Vagina (tissue), 2 donors: ENCODE results near the gene AGBL1. TPM values are rescaled to one million over a fixed set of nuclear protein-coding genes. Genes with fewer than 3 reads are reported as not detected.

Experiments used
- DNase-seq, 2 donors: peaks; one replicate each; pipeline ENCODE4 v3.0.0-alpha.2; 2017; ENCODE audit errors: extremely low spot score in 2 of 2
- H3K27ac ChIP-seq: fragments of 200-600 bp; sonication (generic); one replicate; pipeline ENCODE4 v1.5.1; 2019
- H3K27me3 ChIP-seq: fragments of 200-600 bp; sonication (generic); one replicate; pipeline ENCODE4 v1.5.1; 2019
- H3K36me3 ChIP-seq, 2 donors: fragments of 200-600 bp; sonication (generic); one replicate each; pipeline ENCODE4 v1.5.1; 2017 to 2019
- H3K4me1 ChIP-seq: fragments of 200-600 bp; sonication (generic); one replicate; pipeline ENCODE4 v1.5.1; 2019
- H3K4me3 ChIP-seq, 2 donors: fragments of 200-600 bp; sonication (generic); 1 replicate in 1 of 2; 2 replicates in 1 of 2; pipeline ENCODE4 v1.5.1; 2016 to 2019
- H3K9me3 ChIP-seq: fragments of 200-600 bp; sonication (generic); one replicate; pipeline ENCODE4 v1.5.1; 2019
- CTCF ChIP-seq, 3 experiments: fragments of 450-650 bp in 2 of 3; fragments of 200-600 bp in 1 of 3; sonication (generic) in 1 of 3; IDR thresholded peaks; one replicate each; pipeline ENCODE4 v1.5.1; 2017 to 2019; ENCODE audit warnings: antibody characterized with exemption in 3 of 3, mild to moderate bottlenecking in 2 of 3, moderate library complexity in 2 of 3
- POLR2A ChIP-seq, 2 donors: fragments of 450-650 bp; IDR thresholded peaks; one replicate each; pipeline ENCODE4 v1.6.1; 2017; ENCODE audit warnings: antibody characterized with exemption in 2 of 2, mild to moderate bottlenecking in 2 of 2, moderate library complexity in 2 of 2
- POLR2AphosphoS5 ChIP-seq, 2 donors: sonication (generic); formaldehyde crosslinking; IDR thresholded peaks; one replicate each; pipeline ENCODE4 v1.9.0; 2017; ENCODE audit warnings: antibody characterized with exemption in 2 of 2, mild to moderate bottlenecking in 2 of 2, low read depth in 1 of 2; ENCODE audit not compliant: insufficient read depth in 1 of 2
- intact Hi-C: fragments of 100-400 bp; cut with DNase I; formaldehyde crosslinking; loops from one replicate; pipeline ENCODE4 v1.15.1; 2023
- total RNA-seq: library from RNA; depleted of rRNA; stranded (reverse); fragments of >200 nt; gene quantifications from one replicate; pipeline ENCODE4 v1.2.3, GENCODE V29; 2016

The AGBL1 gene
- total RNA-seq, 1 donor from 2014 or later: not detected

- H3K27me3 ChIP-seq: no peaks in the 10 kb centered on the region
- H3K27ac ChIP-seq: no peak overlapping the region
- no peaks in the 10 kb centered on the region for H3K9me3 ChIP-seq
- intact Hi-C loops: no loop called here
- TF ChIP-seq CTCF (IDR thresholded peaks at IDR 0.05): no peak
- no peak for TF ChIP-seq POLR2AphosphoS5 (IDR thresholded peaks at IDR 0.05; ENCODE audit: insufficient read depth in 1 of 2, low read depth in 1 of 2)
- no peak for TF ChIP-seq POLR2A (IDR thresholded peaks at IDR 0.05)
- no peaks in the 10 kb centered on the region for H3K36me3 ChIP-seq
- DNase-seq: no peak
- H3K4me3 ChIP-seq: no peak overlapping the region
- H3K4me1 ChIP-seq: no peaks in the 10 kb centered on the region
Measured at GRCh38 chr15:86608461-86609205, 529.0 kb downstream of the AGBL1 start.

- H3K27ac ChIP-seq: no peak overlapping the region
- TF ChIP-seq POLR2A (IDR thresholded peaks at IDR 0.05): no peak
- TF ChIP-seq POLR2AphosphoS5 (IDR thresholded peaks at IDR 0.05; ENCODE audit: insufficient read depth in 1 of 2, low read depth in 1 of 2): no peak
- TF ChIP-seq CTCF (IDR thresholded peaks at IDR 0.05): no peak
- no peaks in the 10 kb centered on the region for H3K4me1 ChIP-seq
- no peaks in the 10 kb centered on the region for H3K9me3 ChIP-seq
- DNase-seq: no peak
- H3K36me3 ChIP-seq: no peaks in the 10 kb centered on the region
- H3K4me3 ChIP-seq: no peak overlapping the region
- H3K27me3 ChIP-seq: no peaks in the 10 kb centered on the region
- intact Hi-C loops: no loop called here
Measured at GRCh38 chr15:86609275-86609674, 529.6 kb downstream of the AGBL1 start.

GRCh38 chr15:86610038-86610437 lies 530.4 kb downstream of the AGBL1 start:
- DNase-seq: no peak
- intact Hi-C loops: no loop called here
- Histone ChIP-seq H3K27ac (no peak overlapping the region), H3K4me3 (no peak overlapping the region), H3K27me3 (no peaks in the 10 kb centered on the region), H3K9me3 (no peaks in the 10 kb centered on the region), H3K4me1 (no peaks in the 10 kb centered on the region), H3K36me3 (no peaks in the 10 kb centered on the region)
- no peak for TF ChIP-seq CTCF (IDR thresholded peaks at IDR 0.05)
- TF ChIP-seq POLR2A (IDR thresholded peaks at IDR 0.05): no peak
- TF ChIP-seq POLR2AphosphoS5 (IDR thresholded peaks at IDR 0.05; ENCODE audit: insufficient read depth in 1 of 2, low read depth in 1 of 2): no peak

GRCh38 chr15:86611417-86612040 lies 531.9 kb downstream of the AGBL1 start:
- no peak for TF ChIP-seq POLR2A (IDR thresholded peaks at IDR 0.05)
- TF ChIP-seq POLR2AphosphoS5 (IDR thresholded peaks at IDR 0.05; ENCODE audit: insufficient read depth in 1 of 2, low read depth in 1 of 2): no peak
- no peak for TF ChIP-seq CTCF (IDR thresholded peaks at IDR 0.05)
- intact Hi-C loops: no loop called here
- Histone ChIP-seq H3K4me1 (no peaks in the 10 kb centered on the region), H3K36me3 (no peaks in the 10 kb centered on the region), H3K4me3 (no peak overlapping the region), H3K27me3 (no peaks in the 10 kb centered on the region), H3K9me3 (no peaks in the 10 kb centered on the region), H3K27ac (no peak overlapping the region)
- DNase-seq: no peak

GRCh38 chr15:86615411-86615810 lies 535.7 kb downstream of the AGBL1 start:
- H3K27ac ChIP-seq: no peak overlapping the region
- H3K9me3 ChIP-seq: no peaks in the 10 kb centered on the region
- no peak for TF ChIP-seq POLR2A (IDR thresholded peaks at IDR 0.05)
- H3K4me1 ChIP-seq: no peaks in the 10 kb centered on the region
- H3K36me3 ChIP-seq: no peaks in the 10 kb centered on the region
- intact Hi-C loops: no loop called here
- H3K4me3 ChIP-seq: no peak overlapping the region
- H3K27me3 ChIP-seq: no peaks in the 10 kb centered on the region
- DNase-seq: no peak
